ENCODE data around the gene LYPD6B.

- TF ChIP-seq POLR2A (IDR thresholded peaks at IDR 0.05), result no peak
- no peak for TF ChIP-seq POLR2AphosphoS5 (IDR thresholded peaks at IDR 0.05)
- TF ChIP-seq CTCF (IDR thresholded peaks at IDR 0.05 in 8 of 11, conservative IDR thresholded peaks at IDR 0.05 in 3 of 11), result no peak
Observed at GRCh38 chr2:149173220-149173619, 134.7 kb downstream of the LYPD6B start.

Data from spleen (tissue), 7 donors.